Thyroid gland (tissue), 4 donors: ENCODE measurements around the gene DOCK3.

Experiments
- POLR2A ChIP-seq, 2 donors: fragments of 450-650 bp; IDR thresholded peaks; one replicate each; pipeline ENCODE4 v1.6.1; 2017; ENCODE audit warnings: antibody characterized with exemption in 2 of 2, mild to moderate bottlenecking in 2 of 2, moderate library complexity in 1 of 2
- TF ChIP-seq, protein P1 (sequence below), 6 experiments: fragments of 200-600 bp in 3 of 6; fragments of 450-650 bp in 3 of 6; sonication (generic) in 3 of 6; IDR thresholded peaks; one replicate each; pipeline ENCODE4 v1.5.1; 2016 to 2019; ENCODE audit warnings: antibody characterized with exemption in 6 of 6, mild to moderate bottlenecking in 2 of 6, inconsistent platforms in 1 of 6, moderate library complexity in 1 of 6

- no peak for TF ChIP-seq POLR2A (IDR thresholded peaks at IDR 0.05)
- TF ChIP-seq, protein P1, sequence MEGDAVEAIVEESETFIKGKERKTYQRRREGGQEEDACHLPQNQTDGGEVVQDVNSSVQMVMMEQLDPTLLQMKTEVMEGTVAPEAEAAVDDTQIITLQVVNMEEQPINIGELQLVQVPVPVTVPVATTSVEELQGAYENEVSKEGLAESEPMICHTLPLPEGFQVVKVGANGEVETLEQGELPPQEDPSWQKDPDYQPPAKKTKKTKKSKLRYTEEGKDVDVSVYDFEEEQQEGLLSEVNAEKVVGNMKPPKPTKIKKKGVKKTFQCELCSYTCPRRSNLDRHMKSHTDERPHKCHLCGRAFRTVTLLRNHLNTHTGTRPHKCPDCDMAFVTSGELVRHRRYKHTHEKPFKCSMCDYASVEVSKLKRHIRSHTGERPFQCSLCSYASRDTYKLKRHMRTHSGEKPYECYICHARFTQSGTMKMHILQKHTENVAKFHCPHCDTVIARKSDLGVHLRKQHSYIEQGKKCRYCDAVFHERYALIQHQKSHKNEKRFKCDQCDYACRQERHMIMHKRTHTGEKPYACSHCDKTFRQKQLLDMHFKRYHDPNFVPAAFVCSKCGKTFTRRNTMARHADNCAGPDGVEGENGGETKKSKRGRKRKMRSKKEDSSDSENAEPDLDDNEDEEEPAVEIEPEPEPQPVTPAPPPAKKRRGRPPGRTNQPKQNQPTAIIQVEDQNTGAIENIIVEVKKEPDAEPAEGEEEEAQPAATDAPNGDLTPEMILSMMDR (IDR thresholded peaks at IDR 0.05): no peak
Measured at GRCh38 chr3:51082363-51082762, 407.6 kb downstream of the DOCK3 start.
